Lower leg skin (tissue), 3 donors: ENCODE results near the gene PCDH9.

Source experiments
- POLR2A ChIP-seq, 2 donors: fragments of 450-650 bp; IDR thresholded peaks; one replicate each; pipeline ENCODE4 v1.6.1; 2016 to 2017; ENCODE audit warnings: antibody characterized with exemption in 2 of 2, mild to moderate bottlenecking in 1 of 2, moderate library complexity in 1 of 2
- TF ChIP-seq, protein P1 (sequence below), 3 donors: fragments of 450-650 bp; IDR thresholded peaks; one replicate each; pipeline ENCODE4 v1.5.1; 2016; ENCODE audit warnings: antibody characterized with exemption in 3 of 3, mild to moderate bottlenecking in 3 of 3, moderate library complexity in 2 of 3

DNA sequence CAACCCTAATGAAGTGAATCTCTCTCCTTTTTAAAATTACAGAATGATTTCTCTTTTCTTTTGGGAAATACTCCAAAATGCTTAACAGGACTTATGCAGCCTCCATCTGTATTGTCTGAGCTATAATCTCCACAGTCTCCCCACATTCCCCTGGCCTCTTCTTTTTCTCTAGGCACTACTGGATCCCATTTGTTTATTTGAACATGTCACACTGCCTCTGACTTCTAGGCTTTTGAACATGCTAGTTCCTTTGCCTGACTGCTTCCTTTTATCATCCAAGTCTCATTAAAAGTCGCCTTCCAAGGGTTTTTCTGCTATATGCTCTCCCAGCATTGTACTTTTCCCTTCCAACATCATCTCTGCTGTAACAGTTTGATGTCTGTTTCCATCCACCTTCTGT, 548.7 kb downstream of the PCDH9 start:
- TF ChIP-seq POLR2A (IDR thresholded peaks at IDR 0.05): no peak
- TF ChIP-seq, protein P1, sequence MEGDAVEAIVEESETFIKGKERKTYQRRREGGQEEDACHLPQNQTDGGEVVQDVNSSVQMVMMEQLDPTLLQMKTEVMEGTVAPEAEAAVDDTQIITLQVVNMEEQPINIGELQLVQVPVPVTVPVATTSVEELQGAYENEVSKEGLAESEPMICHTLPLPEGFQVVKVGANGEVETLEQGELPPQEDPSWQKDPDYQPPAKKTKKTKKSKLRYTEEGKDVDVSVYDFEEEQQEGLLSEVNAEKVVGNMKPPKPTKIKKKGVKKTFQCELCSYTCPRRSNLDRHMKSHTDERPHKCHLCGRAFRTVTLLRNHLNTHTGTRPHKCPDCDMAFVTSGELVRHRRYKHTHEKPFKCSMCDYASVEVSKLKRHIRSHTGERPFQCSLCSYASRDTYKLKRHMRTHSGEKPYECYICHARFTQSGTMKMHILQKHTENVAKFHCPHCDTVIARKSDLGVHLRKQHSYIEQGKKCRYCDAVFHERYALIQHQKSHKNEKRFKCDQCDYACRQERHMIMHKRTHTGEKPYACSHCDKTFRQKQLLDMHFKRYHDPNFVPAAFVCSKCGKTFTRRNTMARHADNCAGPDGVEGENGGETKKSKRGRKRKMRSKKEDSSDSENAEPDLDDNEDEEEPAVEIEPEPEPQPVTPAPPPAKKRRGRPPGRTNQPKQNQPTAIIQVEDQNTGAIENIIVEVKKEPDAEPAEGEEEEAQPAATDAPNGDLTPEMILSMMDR (IDR thresholded peaks at IDR 0.05): no peak
